ENCODE data around the gene RMC1.
"Not testable (repeated sequence)": the region's sequence is repeated elsewhere in the genome, so short reads cannot be mapped to it uniquely, and the experiment has no call there.

DNA sequence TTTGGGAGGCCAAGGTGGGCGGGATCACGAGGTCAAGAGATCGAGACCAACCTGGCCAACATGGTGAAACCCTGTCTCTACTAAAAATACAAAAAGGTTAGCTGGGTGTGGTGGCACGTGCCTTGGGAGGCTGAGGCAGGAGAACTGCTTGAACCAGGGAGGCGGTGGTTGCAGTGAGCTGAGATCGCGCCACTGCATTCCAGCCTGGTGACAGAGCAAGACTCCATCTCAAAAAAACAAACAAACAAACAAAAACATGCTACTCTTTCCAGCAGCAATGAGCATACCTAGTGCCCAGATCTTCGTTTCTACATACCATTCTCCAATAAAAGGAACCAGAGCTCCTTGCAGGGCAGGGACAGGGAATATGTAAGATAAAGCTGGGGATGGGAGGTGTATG lies 54.2 kb downstream of the RMC1 start:
- TF ChIP-seq CTCF, POLR2A (IDR thresholded peaks at IDR 0.05): not testable (repeated sequence)
